ENCODE results near the gene VARS1.

Gene VARS1

DNA sequence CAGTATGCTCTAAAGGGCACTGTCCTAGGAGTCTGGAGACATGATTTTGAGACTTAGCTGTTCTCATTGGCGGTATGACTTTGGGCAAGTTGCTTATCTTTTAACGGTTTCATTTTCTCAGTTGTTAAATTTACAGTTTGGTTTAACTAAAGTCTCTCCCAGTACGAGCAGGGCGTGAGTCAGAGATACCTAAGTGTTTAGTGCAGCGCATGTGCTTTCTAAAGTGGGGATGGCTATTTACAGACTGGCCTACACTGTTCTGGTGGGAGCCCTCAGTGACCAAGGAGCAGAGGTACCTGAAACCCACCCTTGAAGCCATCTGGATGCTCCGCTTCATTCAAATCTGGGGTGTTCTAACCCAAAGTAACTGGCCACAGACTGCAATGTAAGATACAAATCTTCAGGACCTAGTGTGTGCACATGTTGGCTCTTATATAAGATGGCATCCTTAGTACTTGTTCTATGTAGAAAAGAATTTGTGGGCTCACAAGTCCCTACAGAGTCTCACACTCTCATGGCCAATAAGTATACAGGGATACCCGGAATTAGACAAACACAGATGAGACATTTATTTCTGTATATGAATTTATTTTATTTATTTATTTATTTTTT is 45.0 kb downstream of the VARS1 start:
- TF ChIP-seq, protein P1, sequence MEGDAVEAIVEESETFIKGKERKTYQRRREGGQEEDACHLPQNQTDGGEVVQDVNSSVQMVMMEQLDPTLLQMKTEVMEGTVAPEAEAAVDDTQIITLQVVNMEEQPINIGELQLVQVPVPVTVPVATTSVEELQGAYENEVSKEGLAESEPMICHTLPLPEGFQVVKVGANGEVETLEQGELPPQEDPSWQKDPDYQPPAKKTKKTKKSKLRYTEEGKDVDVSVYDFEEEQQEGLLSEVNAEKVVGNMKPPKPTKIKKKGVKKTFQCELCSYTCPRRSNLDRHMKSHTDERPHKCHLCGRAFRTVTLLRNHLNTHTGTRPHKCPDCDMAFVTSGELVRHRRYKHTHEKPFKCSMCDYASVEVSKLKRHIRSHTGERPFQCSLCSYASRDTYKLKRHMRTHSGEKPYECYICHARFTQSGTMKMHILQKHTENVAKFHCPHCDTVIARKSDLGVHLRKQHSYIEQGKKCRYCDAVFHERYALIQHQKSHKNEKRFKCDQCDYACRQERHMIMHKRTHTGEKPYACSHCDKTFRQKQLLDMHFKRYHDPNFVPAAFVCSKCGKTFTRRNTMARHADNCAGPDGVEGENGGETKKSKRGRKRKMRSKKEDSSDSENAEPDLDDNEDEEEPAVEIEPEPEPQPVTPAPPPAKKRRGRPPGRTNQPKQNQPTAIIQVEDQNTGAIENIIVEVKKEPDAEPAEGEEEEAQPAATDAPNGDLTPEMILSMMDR (IDR thresholded peaks at IDR 0.05; ENCODE audit: control insufficient read depth, insufficient read depth, low read depth, low read length, missing control alignments): no peak
- no peak for DNase-seq (ENCODE audit: low read depth)
- H3K4me3 ChIP-seq (ENCODE audit: control insufficient read depth, low read depth, low read length): no peak overlapping the region

DNA sequence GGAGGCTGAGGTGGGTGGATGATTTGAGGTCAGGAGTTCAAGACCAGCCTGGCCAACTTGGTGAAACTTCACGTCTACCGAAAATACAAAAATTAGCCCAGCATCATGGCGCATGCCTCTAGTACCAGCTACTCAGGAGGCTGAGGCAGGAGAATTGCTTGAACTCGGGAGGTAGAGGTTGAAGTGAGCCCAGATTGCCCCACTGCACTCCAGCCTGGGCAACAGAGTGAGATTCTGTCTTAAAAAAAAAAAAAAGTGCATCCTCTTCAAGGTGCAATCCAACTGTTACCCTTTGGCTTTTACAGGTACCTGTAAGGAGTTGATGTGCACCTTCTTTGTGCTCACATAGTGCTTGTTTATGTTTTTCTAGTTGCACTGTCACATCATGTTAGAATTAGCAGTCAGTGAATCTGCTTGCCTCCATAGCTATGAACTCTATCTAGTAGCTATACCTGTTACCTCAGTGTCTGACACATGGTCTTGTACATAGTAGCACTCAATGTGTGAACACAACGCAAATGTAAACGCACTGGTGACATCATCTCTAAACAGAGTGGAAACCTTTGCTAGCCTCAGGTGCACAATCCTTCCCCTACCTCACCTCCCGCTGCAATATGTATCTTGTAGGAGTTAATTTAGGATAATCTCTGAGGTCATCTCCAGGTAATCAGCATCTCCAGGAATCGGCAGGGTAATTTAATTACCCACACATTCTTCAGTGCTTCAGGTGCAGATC is 46.1 kb downstream of the VARS1 start:
- DNase-seq (ENCODE audit: low read depth): no peak
- H3K4me3 ChIP-seq (ENCODE audit: control insufficient read depth, low read depth, low read length): no peak overlapping the region
- TF ChIP-seq, protein P1 (IDR thresholded peaks at IDR 0.05; ENCODE audit: control insufficient read depth, insufficient read depth, low read depth, low read length, missing control alignments): no peak

Measured in AG09309 (cell line).